Stimulated activated CD4-positive, alpha-beta T cell treated with anti-CD3 and anti-CD28 coated beads, Interleukin-1b, Interleukin-23, amount 100 ng/mL, for 4 hours (primary cell): ENCODE results near the gene ALG2.
"Not testable (repeated sequence)": the region's sequence is repeated elsewhere in the genome, so short reads cannot be mapped to it uniquely, and the experiment has no call there.

ENCODE experiments used
- DNase-seq, 2 donors: peaks; one replicate each; pipeline ENCODE4 v3.0.0-alpha.2; 2020; ENCODE audit warnings: low read depth in 2 of 2

Gene ALG2

DNA sequence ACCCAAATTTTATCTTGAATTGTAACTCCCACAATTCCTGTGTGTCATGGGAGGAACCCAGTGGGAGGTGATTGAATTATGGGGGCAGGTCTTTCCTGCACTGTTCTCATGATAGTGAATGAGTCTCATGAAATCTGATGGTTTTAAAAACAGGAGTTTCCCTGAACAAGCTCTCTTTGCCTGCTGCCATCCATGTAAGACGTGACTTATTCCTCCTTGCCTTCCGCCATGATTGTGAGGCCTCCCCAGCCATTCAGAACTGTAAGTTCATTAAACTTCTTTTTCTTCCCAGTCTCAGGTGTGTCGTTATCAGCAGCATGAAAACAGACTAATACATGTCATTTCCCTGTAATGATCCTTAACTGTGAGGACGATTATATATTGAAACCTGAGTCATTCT is 16.1 kb upstream of the ALG2 start:
- not testable (repeated sequence) for DNase-seq

DNA sequence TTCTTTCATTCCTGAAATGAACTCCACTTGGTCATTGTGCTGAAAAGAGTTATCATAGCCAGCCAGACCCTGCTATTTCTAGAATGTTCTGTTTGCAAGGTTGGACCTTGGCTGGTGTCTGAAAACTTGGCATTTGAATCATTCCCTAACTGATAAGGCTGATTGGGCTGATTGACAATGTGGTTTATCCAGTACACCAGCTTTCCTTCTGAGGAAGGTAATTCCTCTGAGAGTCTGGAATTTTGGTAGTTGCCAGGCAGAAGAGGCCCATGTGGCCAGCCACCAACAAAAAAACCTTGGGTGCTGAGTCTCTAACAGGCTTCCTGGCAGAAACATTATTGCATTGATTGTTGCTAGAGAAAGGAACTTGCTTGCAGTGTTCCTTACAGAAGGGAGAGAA is 15.6 kb upstream of the ALG2 start:
- DNase-seq: no peak

- no peak for DNase-seq
Observed at GRCh38 chr9:99235926-99236634, 14.3 kb upstream of the ALG2 start.

GRCh38 chr9:99235069-99235468 is 13.3 kb upstream of the ALG2 start:
- no peak for DNase-seq

DNA sequence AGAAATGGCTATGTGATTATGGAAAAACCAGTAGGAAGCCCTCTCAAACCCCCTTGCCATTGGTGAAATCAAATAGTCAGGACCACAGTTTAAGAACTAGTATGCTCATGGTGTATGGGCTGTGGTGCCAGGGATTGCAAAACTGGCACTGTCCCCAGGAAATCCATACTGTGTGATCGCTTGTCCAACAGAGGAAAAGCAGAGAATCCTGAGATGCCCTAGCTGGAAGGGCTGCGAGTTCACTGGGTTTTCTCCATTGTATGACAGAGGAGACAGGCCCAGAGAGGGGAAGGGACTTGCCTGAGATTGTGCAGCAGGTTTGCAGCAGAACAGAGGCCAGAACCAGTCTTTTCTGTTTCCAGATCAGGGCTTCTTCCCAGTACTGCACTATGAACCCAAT is 12.9 kb upstream of the ALG2 start:
- no peak for DNase-seq

- peak in 1 of 2 donors; percentile 27 for DNase-seq
Observed at GRCh38 chr9:99231711-99232110, 10.0 kb upstream of the ALG2 start.

DNA sequence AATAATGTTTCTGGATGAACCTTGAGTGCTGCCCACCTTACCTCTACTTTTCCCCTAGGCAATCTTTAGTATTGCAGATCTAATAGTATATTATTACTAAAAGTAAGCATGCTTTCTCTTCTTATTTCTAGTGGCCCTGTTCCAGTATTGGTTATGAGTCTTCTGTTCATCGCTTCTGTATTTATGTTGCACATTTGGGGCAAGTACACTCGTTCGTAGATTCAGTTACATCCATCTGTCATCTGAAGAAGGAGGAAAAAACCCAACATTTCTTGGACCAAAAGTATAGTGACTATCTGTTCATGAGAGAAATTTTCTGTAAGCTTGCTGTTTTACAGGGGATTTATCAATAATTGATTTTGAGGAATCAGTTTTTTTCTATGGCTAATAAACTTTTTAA is 8.5 kb upstream of the ALG2 start:
- no peak for DNase-seq

DNA sequence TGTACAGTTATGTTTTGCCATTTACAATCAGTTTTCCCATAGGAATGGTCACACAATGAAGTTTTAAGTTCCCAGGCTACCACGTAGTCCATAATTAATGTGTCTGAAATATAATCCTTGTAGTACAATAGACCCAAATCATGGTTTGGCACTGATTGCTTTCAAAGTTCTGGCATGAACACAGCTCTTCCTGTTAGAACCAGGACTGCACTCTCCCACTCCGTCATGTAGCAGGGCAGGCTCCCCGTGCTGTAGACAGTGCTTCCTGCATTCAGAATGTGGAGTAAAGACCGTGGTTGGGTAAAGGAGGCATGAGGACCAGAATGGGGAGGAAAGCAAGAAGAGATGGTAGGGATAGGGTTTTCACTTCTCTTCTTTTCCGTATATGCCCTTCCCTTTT is 4.3 kb upstream of the ALG2 start:
- DNase-seq: no peak

- DNase-seq: no peak
Observed at GRCh38 chr9:99224445-99224844, 2.7 kb upstream of the ALG2 start.

DNA sequence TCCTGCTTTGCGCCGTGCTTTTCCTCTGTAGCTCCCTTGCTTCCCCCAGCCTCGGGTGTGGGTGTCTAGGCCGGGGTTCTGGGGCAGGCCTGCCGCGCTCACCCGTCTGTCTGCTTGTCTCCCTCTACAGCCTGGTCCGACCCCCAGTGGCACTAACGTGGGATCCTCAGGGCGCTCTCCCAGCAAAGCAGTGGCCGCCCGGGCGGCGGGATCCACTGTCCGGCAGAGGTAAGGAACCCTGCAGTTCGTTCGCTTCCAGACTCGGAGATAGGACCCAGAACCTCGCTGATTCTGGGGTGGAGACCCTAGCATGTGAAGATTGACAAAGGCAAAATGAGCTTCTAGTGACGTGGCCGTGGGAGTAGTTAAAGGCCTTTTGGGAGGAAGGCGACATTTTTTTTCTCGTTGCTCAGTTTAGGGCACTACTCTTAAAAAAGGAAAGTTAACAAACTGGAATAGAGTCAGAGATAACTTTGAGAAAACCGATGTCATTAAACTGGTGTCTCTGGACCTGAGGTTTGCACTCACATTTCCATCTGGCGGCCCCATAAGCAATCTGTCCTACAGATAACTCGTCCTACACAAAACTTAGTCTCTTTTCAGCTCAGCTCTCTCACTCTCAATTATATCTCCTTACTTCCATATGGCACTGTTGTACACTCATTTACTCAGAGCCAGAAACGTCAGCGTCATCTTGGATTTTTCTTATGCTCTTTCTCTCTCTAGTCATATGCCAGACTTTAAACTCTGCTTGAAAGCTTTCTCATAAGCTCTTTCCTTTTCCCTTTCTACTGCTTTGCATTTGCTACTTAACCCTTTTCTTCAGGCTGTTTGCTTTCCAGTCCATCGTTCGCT is 901 bp upstream of the ALG2 start:
- DNase-seq: no peak

GRCh38 chr9:99221266-99221620 is 499 bp downstream of the ALG2 start:
- no peak for DNase-seq

DNA sequence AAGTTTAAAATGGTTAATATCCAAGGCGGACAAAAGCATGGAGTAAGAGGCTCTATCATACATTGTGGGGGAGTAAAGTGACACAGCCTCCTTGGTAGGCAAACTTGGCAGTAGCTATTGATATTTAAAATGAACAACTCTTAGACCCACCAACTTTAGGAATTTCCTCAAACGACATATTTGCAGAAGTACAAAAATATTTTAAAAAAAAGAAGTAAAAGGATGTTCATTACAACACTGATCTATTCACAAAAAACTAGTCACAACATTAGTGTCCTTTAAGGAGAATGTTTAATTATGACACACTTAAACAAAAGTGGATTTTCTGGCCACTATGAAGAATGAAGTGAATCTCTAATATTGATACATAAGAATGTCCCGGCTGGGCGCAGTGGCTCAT is 1.7 kb downstream of the ALG2 start:
- no peak for DNase-seq

GRCh38 chr9:99216073-99216472 is 5.7 kb downstream of the ALG2 start:
- DNase-seq: no peak

DNA sequence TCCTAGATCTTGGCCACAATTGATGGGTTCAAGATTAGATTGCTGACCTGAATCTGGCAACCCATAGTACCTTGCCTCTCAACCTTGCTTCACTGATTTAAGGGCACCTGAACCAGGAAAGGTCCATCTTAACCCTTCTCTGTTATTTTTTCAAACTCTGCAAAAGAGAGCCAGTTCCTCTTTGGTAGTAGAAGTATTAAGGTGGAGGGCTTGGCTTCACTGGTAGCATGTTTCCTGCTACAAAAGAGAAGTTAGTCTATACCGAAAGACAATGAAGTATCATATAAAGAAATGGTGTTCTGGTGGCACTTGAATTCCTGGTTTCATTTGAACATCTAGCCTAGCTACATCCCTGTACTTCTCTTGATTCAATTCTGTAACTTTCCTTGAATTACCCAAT is 8.5 kb downstream of the ALG2 start:
- DNase-seq: no peak

DNA sequence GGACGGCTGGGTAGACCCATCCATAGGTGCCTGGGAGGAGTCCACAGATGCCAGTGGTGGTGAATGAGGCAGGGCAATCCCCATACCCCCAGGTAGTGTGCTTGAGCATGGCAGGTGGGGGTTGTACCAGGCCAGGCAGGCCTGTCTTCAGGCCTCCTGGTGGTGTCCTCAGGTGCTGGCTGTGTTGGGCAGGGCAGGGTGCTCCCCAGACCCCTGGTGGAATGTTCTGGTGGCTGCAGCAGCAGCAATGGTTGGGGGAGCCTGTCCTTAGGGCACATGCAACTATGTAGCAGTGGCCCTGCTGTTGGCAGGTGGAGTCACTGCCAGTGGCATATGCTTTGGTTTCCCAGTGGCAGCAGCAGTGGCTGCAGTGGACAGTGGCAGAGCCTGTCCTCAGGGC is 10.0 kb downstream of the ALG2 start:
- no peak for DNase-seq

- DNase-seq: no peak
Observed at GRCh38 chr9:99210572-99210971, 11.2 kb downstream of the ALG2 start.

DNA sequence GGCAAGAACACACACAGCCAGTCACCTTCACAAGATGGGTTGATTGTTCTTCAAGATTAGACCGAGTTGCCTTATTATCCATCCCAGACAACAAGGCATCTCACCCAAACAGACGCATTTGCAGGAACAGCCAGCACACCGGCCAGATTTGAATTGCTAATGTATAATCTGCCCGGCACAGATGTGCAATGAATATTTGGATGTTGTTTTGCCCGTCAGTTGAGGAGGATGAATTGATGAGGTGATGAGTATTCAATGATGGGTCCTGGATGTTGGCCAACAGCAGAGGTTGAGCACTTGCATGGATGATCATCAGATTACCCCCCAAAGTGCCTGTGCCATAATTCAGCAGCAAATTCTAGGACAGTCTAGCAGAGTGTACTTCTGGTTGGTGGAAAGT is 20.1 kb downstream of the ALG2 start:
- no peak for DNase-seq

GRCh38 chr9:99199938-99200539 is 21.7 kb downstream of the ALG2 start:
- DNase-seq: no peak

- DNase-seq: no peak
Observed at GRCh38 chr9:99197987-99198386, 23.8 kb downstream of the ALG2 start.

GRCh38 chr9:99197124-99197630 is 24.6 kb downstream of the ALG2 start:
- no peak for DNase-seq

DNA sequence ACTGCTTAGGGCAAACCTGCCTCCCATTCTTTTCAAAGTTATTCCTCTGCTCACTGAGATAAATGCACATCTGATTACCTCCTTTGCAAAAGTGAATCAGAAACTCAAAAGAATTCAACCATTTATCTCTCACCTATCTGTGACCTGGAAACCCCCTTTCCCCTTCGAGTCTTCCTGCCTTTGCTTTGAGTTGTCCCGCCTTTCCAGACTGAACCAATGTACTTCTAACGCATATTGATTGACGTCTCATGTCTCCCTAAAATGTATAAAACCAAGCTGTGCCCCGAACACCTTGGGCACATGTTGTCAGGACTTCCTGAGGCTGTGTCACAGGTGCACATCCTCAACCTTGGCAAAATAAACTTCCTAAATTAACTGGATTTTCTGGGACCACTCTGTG is 25.3 kb downstream of the ALG2 start:
- DNase-seq: not testable (repeated sequence)

DNA sequence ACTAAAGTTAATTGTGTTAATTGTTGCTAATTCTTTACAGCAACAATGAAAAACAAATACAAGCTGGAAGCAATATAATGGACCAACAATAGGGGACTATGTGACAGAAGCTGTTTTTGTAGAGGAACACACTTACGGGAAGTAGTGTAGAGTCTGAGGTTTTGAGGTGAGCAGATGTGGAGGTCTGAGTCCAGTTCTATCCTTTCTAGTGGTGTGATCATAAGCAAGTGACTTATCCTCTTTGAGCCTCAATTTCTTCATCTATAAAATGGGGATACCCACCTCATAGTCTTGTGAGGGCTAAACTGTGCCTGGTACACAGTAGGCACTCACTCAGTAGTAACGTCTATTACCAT is 28.3 kb downstream of the ALG2 start:
- no peak for DNase-seq
